Measurements from ENCODE around the gene TXLNB.

DNA sequence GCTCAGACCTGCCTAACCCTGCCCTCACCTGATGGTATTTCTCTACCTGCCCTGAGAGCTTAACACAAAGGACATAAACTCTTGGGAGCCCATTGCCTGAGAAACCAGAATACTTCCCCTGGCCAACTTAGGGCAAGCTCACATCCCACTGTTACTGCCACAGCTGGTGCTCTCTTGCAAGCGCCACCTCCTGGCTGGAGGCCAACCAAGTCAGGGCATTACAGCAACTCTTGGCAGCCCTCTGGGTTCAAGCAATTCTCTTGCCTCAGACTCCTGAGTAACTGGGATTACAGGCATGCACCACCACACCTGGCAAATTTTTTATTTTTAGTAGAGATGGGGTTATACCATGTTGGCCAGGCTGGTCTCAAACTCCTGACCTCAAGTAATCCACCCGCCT is 86.8 kb downstream of the TXLNB start:
- TF ChIP-seq EZH2 (IDR thresholded peaks at IDR 0.05; ENCODE audit: borderline replicate concordance, low read depth, low read length, severe bottlenecking) (no peak), POLR2AphosphoS5 (IDR thresholded peaks at IDR 0.05; ENCODE audit: insufficient read depth, low read depth, low read length) (no peak)
- TF ChIP-seq, protein P1, sequence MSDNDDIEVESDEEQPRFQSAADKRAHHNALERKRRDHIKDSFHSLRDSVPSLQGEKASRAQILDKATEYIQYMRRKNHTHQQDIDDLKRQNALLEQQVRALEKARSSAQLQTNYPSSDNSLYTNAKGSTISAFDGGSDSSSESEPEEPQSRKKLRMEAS (IDR thresholded peaks at IDR 0.05; ENCODE audit: insufficient read depth, insufficient read length): no peak

Measured in endothelial cell of umbilical vein (primary cell).